DMS53 (cell line): ENCODE data around the gene BYSL.

Experiments
- DNase-seq: peaks from one replicate; lab custom pipeline; 2025; lab: John Stamatoyannopoulos, UW

The BYSL gene

DNA sequence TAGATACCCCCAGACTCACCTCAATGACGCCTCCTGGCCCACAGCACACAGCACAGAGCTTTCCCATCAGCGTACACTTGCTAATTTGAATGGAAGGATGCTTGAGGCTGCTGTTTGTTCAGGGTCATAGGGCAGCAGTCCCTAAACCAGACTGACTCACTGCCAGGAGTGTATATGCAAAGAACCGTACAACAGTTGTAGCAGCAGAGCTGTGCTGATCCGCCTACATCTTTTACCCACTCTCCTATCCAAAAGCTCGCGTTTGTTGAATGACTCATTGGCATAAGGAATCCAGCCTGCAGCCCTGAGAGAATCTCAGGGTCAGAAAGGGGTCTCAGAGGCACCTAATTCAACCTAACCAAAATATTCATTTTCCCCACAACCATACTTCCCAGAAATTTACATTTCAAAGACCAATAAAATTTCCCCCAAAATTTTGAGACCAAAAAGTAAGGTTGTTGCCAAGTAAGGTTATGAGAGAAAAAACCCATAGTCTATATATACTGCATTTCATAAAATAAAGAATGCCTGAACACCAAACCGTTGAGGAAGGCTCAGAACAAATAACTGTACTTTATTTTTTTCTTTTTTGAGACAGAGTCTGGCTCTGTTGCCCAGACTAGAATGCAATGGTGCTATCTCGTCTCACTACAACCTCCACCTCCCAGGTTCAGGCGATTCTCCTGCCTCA is 55.6 kb downstream of the BYSL start:
- DNase-seq: no peak
